SK-N-SH treated with all-trans-retinoic acid at 6 μM for 48 hours (cell line): ENCODE measurements around the gene ATXN2L.

Experiments used
- ATAC-seq: fragments of 200-7000 bp; cut with Tn5 transposase; 3 replicates; pipeline ENCODE4 v1.9.1; 2020; ENCODE audit warnings: mild to moderate bottlenecking, moderate library complexity
- CSDC2 ChIP-seq: fragments of 250-450 bp; sonication (Bioruptor Pico); IDR thresholded peaks from 2 replicates; pipeline ENCODE4 v1.5.0; 2020; ENCODE audit warnings: mild to moderate bottlenecking, moderate library complexity
- GLIS3 ChIP-seq: fragments of 250-450 bp; sonication (Bioruptor Pico); IDR thresholded peaks from 2 replicates; pipeline ENCODE4 v1.5.0; 2020; ENCODE audit warnings: mild to moderate bottlenecking, moderate library complexity
- ISL1 ChIP-seq: fragments of 250-450 bp; sonication (Bioruptor Pico); IDR thresholded peaks from 2 replicates; pipeline ENCODE4 v2.1.2; 2022; ENCODE audit warnings: mild to moderate bottlenecking, moderate library complexity
- OSR1 ChIP-seq: fragments of 250-450 bp; sonication (Bioruptor Pico); IDR thresholded peaks from 2 replicates; pipeline ENCODE4 v1.8.0; 2022; ENCODE audit warnings: moderate library complexity, mild to moderate bottlenecking, inconsistent platforms
- PPARA ChIP-seq: fragments of 250-450 bp; sonication (Bioruptor Pico); IDR thresholded peaks from 2 replicates; pipeline ENCODE4 v1.5.0; 2020; ENCODE audit warnings: mild to moderate bottlenecking, borderline replicate concordance
- SNAI2 ChIP-seq: fragments of 250-450 bp; sonication (Bioruptor Pico); IDR thresholded peaks from 2 replicates; pipeline ENCODE4 v1.5.0; 2020; ENCODE audit warnings: mild to moderate bottlenecking, moderate library complexity
- TCF4 ChIP-seq: fragments of 250-450 bp; sonication (Bioruptor Pico); IDR thresholded peaks from 2 replicates; pipeline ENCODE4 v1.8.0; 2021; ENCODE audit warnings: mild to moderate bottlenecking, moderate library complexity, borderline replicate concordance
- ZFP3 ChIP-seq: fragments of 250-450 bp; sonication (Bioruptor Pico); IDR thresholded peaks from 2 replicates; pipeline ENCODE4 v1.5.0; 2020; ENCODE audit warnings: mild to moderate bottlenecking, moderate library complexity
- ZNF565 ChIP-seq: fragments of 450-650 bp; formaldehyde crosslinking; conservative IDR thresholded peaks from 2 replicates; pipeline ENCODE4 v1.5.0; 2020; ENCODE audit warnings: low read depth, mild to moderate bottlenecking, moderate library complexity
- ZNF70 ChIP-seq: fragments of 450-650 bp; formaldehyde crosslinking; IDR thresholded peaks from 2 replicates; pipeline ENCODE4 v1.5.0; 2020; ENCODE audit warnings: mild to moderate bottlenecking, moderate library complexity
- ZNF8 ChIP-seq: fragments of 450-650 bp; formaldehyde crosslinking; IDR thresholded peaks from 2 replicates; pipeline ENCODE4 v1.5.0; 2020; ENCODE audit warnings: mild to moderate bottlenecking, moderate library complexity

The ATXN2L gene

GRCh38 chr16:28883221-28883996, 60.6 kb downstream of the ATXN2L start:
- TF ChIP-seq ZNF70 (CRISPR knock-in tag): no peak
- TF ChIP-seq SNAI2 (CRISPR knock-in tag): no peak
- TF ChIP-seq ZNF8: no peak
- no peak for TF ChIP-seq ISL1
- no peak for TF ChIP-seq ZNF565
- no peak for TF ChIP-seq GLIS3 (CRISPR knock-in tag)
- no peak for TF ChIP-seq TCF4 (CRISPR knock-in tag)
- TF ChIP-seq PPARA (CRISPR knock-in tag): no peak
- TF ChIP-seq CSDC2: no peak
- no peak for TF ChIP-seq OSR1
- no peak for ATAC-seq

GRCh38 chr16:28884045-28884444, 61.2 kb downstream of the ATXN2L start:
- TF ChIP-seq ZFP3: no peak
- no peak for TF ChIP-seq PPARA (CRISPR knock-in tag)
- no peak for TF ChIP-seq TCF4 (CRISPR knock-in tag)

More at GRCh38 chr16:28884045-28884444, 61.2 kb downstream of the ATXN2L start:
- no peak for ATAC-seq
